ENCODE results near the gene PCSK2. TPM values are rescaled to one million over a fixed set of nuclear protein-coding genes. Genes with fewer than 3 reads are reported as not detected.

The PCSK2 gene
- total and polyA plus RNA-seq, 4 donors: 0.51 to 9.8 (median 1.5) TPM

DNA sequence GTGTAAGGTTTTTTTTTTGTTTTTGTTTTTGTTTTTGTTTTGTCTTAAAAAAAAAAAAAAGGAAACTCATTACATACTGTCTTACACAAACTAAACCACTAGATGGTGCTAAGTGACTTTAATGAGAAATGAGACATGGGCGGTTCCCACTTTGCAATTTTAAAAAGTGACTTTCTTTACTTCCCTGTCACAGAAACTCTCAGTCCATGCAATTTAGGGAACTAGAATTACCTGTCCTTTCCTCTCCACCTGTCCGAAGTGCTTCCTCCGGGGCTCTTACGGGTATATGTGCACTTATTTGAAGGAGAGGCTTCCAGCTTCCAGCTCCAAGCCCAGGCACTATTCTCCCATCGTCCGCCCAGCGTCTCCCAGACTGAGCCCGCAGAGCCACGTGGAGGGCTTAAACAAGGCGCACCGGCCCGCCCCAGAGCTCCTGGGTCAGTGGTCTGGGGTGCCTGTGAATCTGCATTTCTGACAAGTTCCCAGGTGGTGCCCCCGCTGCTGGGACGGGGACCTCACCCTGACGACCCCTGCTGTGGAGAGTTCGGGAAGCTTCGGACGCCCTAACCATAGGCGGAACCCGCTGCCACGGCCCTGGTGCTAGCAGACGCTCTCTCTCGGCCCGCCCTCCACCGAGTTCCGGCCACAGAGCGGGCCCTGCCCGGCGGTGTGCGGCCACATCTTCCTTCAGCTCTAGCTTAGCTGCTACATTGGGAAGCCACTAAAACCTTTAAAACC, 278.2 kb downstream of the PCSK2 start:
- DNase-seq (peak; percentile 52 to 82 (median 82)), ATAC-seq (ENCODE audit: insufficient read depth, low FRiP score) (peak; percentile 84)
- Histone ChIP-seq H3K27me3 (ENCODE audit: control insufficient read depth in 3 of 3, insufficient read depth in 3 of 3, low read length in 2 of 3) (no peaks in the 10 kb centered on the region), H3K4me3 (no peak overlapping the region), H3K36me3 (ENCODE audit: control insufficient read depth in 4 of 4, insufficient read depth in 4 of 4, low read length in 4 of 4) (no peaks in the 10 kb centered on the region), H3K9ac (ENCODE audit: insufficient read depth in 1 of 2, low read length in 2 of 2) (peak overlapping the region in 1 of 2 donors; percentile 67), H3K9me3 (ENCODE audit: control insufficient read depth in 4 of 4, insufficient read depth in 3 of 4, low read length in 3 of 4) (no peaks in the 10 kb centered on the region), H3K4me1 (ENCODE audit: control insufficient read depth in 5 of 5, insufficient read depth in 5 of 5, low read length in 5 of 5) (peaks cover 0 to 4% (median 0%) of the 10 kb centered on the region in 5 donors), H3K27ac (ENCODE audit: low read depth in 1 of 2, low read length in 1 of 2) (peak overlapping the region in 1 of 2 donors; percentile 7)
- TF ChIP-seq, protein P1, sequence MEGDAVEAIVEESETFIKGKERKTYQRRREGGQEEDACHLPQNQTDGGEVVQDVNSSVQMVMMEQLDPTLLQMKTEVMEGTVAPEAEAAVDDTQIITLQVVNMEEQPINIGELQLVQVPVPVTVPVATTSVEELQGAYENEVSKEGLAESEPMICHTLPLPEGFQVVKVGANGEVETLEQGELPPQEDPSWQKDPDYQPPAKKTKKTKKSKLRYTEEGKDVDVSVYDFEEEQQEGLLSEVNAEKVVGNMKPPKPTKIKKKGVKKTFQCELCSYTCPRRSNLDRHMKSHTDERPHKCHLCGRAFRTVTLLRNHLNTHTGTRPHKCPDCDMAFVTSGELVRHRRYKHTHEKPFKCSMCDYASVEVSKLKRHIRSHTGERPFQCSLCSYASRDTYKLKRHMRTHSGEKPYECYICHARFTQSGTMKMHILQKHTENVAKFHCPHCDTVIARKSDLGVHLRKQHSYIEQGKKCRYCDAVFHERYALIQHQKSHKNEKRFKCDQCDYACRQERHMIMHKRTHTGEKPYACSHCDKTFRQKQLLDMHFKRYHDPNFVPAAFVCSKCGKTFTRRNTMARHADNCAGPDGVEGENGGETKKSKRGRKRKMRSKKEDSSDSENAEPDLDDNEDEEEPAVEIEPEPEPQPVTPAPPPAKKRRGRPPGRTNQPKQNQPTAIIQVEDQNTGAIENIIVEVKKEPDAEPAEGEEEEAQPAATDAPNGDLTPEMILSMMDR (IDR thresholded peaks at IDR 0.05; ENCODE audit: control extremely low read depth, extremely low read depth): peak; percentile 62
- WGBS, 2 donors: 0 to 1% methylated on average over 26 to 30 of the region's 30 CpGs

- DNase-seq (no peak), ATAC-seq (ENCODE audit: insufficient read depth, low FRiP score) (peak; percentile 29)
- 73 to 75% methylated on average over 19 of the region's 19 CpGs for WGBS, 2 donors
- Histone ChIP-seq H3K27ac (ENCODE audit: low read depth in 1 of 2, low read length in 1 of 2) (peak overlapping the region in 1 of 2 donors; percentile 7), H3K4me1 (ENCODE audit: control insufficient read depth in 5 of 5, insufficient read depth in 5 of 5, low read length in 5 of 5) (peaks cover 0 to 4% (median 0%) of the 10 kb centered on the region in 5 donors), H3K9me3 (ENCODE audit: control insufficient read depth in 4 of 4, insufficient read depth in 3 of 4, low read length in 3 of 4) (no peaks in the 10 kb centered on the region), H3K4me3 (no peak overlapping the region), H3K9ac (ENCODE audit: insufficient read depth in 1 of 2, low read length in 2 of 2) (no peak overlapping the region), H3K36me3 (ENCODE audit: control insufficient read depth in 4 of 4, insufficient read depth in 4 of 4, low read length in 4 of 4) (no peaks in the 10 kb centered on the region), H3K27me3 (ENCODE audit: control insufficient read depth in 3 of 3, insufficient read depth in 3 of 3, low read length in 2 of 3) (no peaks in the 10 kb centered on the region)
- TF ChIP-seq, protein P1 (IDR thresholded peaks at IDR 0.05; ENCODE audit: control extremely low read depth, extremely low read depth): no peak
Measured at GRCh38 chr20:17505636-17506517, 279.0 kb downstream of the PCSK2 start.

DNA sequence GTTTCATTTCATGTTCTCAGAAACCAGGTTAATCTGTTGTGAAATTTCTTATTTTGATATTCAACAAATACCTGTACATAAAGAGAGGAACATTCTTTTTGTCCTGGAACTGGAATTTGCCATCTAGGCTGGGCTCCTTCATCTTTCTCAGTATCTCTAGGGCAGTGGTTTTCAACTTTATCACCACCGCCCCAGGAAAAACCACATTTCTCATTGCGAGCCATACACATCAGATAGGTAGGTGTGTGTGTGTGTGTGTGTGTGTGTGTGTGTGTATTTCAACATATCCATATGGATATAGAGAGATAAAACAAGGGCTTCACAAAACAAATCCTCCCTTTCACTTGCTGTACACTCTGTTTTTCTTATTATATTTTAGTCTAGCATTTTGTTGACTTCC, 280.2 kb downstream of the PCSK2 start:
- Histone ChIP-seq H3K27me3 (ENCODE audit: control insufficient read depth in 3 of 3, insufficient read depth in 3 of 3, low read length in 2 of 3) (no peaks in the 10 kb centered on the region), H3K9me3 (ENCODE audit: control insufficient read depth in 4 of 4, insufficient read depth in 3 of 4, low read length in 3 of 4) (no peaks in the 10 kb centered on the region), H3K9ac (ENCODE audit: insufficient read depth in 1 of 2, low read length in 2 of 2) (no peak overlapping the region), H3K4me3 (no peak overlapping the region), H3K27ac (ENCODE audit: low read depth in 1 of 2, low read length in 1 of 2) (no peak overlapping the region), H3K4me1 (ENCODE audit: control insufficient read depth in 5 of 5, insufficient read depth in 5 of 5, low read length in 5 of 5) (peaks cover 0 to 4% (median 0%) of the 10 kb centered on the region in 5 donors), H3K36me3 (ENCODE audit: control insufficient read depth in 4 of 4, insufficient read depth in 4 of 4, low read length in 4 of 4) (no peaks in the 10 kb centered on the region)
- DNase-seq: no peak
- no peak for ATAC-seq (ENCODE audit: insufficient read depth, low FRiP score)
- TF ChIP-seq, protein P1 (IDR thresholded peaks at IDR 0.05; ENCODE audit: control extremely low read depth, extremely low read depth): no peak
- WGBS, 2 donors: 79 to 85% methylated on average over 2 of the region's 2 CpGs

All from lung (tissue), 12 donors.